GM18511 (cell line): Measurements from ENCODE around the gene GOLM1.

Source experiments
- ATAC-seq: cut with Tn5 transposase; IDR thresholded peaks from one replicate; pipeline ENCODE4 v1.9.1; 2021; ENCODE audit warnings: mild to moderate bottlenecking, moderate library complexity; ENCODE audit not compliant: unreplicated experiment

GOLM1 gene

DNA sequence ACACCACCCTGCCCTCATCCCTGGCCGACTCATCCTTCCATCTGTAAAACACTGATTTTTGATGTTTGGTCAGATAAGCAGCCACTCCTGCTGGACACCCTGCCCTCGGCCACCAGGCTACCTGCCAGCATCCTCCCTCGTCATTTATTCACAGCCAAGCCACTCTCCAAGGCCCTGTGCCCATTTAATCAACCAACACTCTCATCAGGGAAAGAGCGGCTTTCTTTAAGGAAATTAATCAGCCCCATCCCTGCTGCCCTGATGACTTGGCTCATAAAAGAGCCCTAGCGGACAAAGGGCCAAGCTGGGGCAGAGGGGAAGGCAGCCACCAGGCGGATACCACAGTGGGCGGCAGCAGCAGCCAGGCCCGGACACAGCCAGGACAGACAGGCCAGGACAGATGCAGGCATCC is 52.4 kb downstream of the GOLM1 start:
- ATAC-seq = no peak

- no peak for ATAC-seq
Measured at GRCh38 chr9:86046071-86046636, 53.2 kb downstream of the GOLM1 start.

DNA sequence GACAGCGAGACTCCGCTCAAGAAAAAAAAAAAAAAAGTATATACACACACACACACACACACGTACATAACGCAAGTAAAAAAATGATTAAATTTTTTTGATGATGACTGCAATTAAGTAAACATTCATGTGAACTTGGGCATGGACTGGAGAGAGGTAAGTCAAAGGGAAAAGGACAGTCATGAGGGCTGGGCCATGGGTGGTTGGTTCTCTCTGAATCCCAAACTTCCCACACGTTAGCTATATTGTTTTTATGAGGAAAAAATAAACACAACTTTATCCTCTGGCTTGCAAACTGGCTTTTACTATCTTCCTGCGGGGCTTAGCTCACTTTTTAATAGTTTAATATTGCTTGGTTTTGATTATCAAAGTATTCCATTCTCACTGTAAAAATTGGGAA is 53.7 kb downstream of the GOLM1 start:
- ATAC-seq = no peak

DNA sequence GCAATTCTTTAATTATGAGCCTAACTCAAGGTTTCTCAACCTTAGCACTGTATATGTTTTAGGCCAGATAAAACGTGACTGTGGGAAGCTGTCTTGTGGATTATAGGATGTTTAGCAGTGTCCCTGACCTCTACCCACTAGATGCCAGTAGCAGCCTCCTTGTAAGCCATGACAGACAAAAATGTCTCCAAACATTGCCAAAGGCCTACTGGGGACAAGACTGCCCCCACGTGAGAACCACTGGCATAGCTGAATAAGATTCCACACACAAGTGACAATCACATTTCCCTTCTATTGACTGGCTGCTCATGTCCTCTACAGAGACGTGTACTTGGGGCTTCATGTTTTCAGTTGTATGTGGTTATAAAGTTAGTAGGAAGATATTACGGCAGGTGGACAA is 55.4 kb downstream of the GOLM1 start:
- no peak for ATAC-seq

DNA sequence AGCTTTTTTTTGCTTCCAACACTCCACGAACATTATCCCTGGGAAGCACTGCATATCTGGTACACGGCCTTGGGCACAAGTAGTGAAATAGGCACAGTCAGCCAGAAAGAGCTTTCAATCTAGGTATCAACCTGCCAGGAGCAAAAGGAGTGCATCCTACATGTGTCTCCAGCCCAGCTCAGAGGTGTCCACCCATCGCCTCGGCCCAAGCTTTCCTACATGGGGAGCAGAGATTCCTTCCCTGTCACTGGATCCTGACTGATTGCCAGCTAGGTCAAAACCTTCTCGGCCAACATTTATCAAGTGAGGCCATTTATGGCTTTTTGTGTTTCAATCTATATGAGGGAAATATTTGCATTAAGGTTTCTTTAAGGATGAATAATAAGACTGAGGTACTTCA is 55.8 kb downstream of the GOLM1 start:
- no peak for ATAC-seq

DNA sequence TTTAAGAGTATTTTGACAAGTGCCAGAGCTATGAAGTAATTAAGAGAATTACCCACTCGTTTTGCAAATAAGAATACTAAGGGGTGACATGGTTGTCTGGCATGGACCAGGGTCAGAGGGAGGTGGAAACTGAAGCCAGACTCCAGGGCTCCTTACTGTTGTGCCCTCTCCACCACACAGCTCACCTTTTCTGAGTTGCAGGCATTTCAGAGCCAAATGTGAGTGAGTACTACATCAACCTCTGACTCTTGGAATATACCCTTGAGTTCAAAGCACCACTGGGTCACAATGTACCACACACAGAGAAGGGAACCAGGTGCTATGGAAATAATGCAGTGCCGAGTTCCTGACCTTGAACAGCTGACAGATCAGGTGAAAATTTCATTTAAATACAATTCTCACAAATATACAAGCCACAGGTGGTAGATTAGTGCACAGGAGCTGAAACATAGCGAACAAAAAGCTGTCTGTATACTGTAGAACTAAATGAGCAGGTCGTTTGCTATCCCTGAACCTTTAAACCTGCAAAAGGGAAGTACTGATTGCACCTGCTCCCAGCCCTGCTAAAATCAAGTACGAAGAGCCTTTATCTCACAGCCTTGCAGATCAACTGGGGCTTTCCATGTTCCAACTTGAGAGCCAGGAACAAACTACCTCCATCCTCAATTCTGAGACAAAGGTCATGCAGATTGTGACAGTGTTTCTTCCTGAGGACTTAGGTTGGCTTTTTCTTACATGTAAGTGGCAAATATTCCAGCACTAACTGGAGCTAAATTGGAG is 57.0 kb downstream of the GOLM1 start:
- no peak for ATAC-seq

GRCh38 chr9:86041311-86041741 is 58.0 kb downstream of the GOLM1 start:
- ATAC-seq = no peak

DNA sequence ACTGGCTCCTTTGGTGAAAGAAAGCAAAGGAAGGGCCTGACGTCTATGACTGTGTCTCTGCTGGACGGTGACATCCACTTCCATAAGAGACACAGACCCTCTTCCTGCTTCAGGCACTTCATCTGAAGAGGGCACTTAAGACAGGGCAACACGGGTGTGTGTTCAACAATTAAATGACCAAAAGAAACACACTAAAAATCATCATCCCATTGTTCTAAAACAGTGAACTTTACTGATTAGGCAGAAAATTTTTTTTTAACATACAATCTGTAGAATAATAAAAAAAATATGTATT is 58.5 kb downstream of the GOLM1 start:
- no peak for ATAC-seq

GRCh38 chr9:86039991-86040860 is 59.1 kb downstream of the GOLM1 start:
- no peak for ATAC-seq

- no peak for ATAC-seq
Measured at GRCh38 chr9:86036555-86036954, 62.8 kb downstream of the GOLM1 start.

- no peak for ATAC-seq
Measured at GRCh38 chr9:86035827-86036440, 63.4 kb downstream of the GOLM1 start.

GRCh38 chr9:86034863-86035734 is 64.3 kb downstream of the GOLM1 start:
- ATAC-seq = peak; percentile 50

DNA sequence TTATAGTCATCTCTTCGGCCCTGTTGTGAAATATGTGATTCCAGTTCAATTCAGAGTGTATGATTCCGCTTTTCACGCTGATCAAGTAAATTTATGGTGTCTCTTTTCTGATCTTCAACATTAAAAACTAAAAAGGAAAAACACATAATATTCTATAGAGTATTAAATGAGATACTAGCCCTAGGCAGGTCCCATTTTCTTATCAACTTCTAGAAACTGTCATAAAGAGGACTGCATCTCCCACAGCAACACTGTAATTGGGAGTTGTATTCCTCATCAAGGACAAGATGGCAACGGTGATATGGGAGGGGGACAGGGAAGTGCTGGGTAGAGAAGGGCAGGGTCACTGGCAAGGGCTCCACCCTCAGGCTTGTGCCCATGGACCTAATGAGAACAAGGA is 71.6 kb downstream of the GOLM1 start:
- no peak for ATAC-seq

DNA sequence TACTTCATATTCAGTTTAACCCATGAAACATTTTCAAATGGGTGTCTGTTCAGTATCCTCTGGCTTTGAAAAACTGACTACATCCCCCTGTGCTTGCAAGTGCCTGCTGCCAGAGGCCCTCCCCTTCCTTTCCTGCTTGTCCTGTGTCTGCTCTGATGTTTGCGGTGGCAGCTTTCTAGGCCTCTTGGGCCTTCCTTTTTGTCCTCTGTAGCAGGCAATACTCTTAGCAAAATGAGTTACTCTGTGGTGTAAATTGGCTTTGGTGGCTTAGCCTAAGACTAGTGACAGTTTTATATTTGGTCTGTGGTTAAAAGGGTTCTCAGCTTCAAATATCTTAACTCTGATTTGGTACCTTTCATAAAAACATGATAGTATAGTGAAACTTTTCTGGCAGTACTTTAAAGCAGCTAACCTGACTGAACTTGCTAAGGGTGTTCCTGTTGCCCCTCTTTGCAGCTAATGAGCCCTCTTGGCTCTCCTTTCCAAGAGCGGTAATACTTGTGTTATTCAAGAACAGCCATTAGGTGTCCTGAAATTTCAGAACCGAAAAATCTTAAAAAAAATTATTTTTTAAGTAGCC is 76.6 kb downstream of the GOLM1 start:
- ATAC-seq = no peak

GRCh38 chr9:86021166-86021565 is 78.2 kb downstream of the GOLM1 start:
- no peak for ATAC-seq

- ATAC-seq = no peak
Measured at GRCh38 chr9:86020731-86021130, 78.6 kb downstream of the GOLM1 start.

GRCh38 chr9:86009133-86009532 is 90.2 kb downstream of the GOLM1 start:
- no peak for ATAC-seq

- no peak for ATAC-seq
Measured at GRCh38 chr9:86005253-86005775, 94.0 kb downstream of the GOLM1 start.

GRCh38 chr9:85995599-85995998 is 103.8 kb downstream of the GOLM1 start:
- no peak for ATAC-seq

DNA sequence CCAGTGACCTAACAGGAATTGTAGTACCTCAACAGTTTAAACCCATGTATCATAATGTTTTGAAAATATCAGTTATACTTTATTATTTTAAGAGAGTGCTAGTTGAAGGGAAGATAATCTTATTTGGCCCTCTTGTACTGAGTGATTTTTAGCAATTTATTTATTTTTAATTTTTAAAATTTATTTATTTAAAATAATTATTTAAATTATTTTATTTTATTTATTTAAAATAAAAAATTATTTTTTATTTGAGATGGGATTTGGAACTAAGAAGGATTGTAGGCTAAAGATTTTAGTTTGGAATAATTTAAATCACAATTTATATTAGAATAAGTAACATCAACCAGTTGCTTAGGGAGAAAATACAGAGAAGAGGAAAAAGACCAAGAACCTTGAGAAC is 104.3 kb downstream of the GOLM1 start:
- no peak for ATAC-seq
